GM12865 (cell line): ENCODE data around the gene PPP6R3.

ENCODE experiments used
- DNase-seq: peaks from one replicate; pipeline ENCODE4 v3.0.0; 2010; ENCODE audit warnings: low read depth
- H3K4me3 ChIP-seq: 2 replicates; pipeline ENCODE4 v1.5.1; 2011; ENCODE audit warnings: mild to moderate bottlenecking, low read depth, low read length, control low read depth
- TF ChIP-seq, protein P1 (sequence below): IDR thresholded peaks from 2 replicates; pipeline ENCODE4 v1.5.1; 2011; ENCODE audit warnings: low read length, control low read depth, low read depth, inconsistent platforms; ENCODE audit not compliant: insufficient read depth; ENCODE audit errors: missing control alignments

The PPP6R3 gene

GRCh38 chr11:68550485-68550817 is 89.9 kb downstream of the PPP6R3 start:
- no peak overlapping the region for H3K4me3 ChIP-seq
- no peak for DNase-seq
- TF ChIP-seq, protein P1, sequence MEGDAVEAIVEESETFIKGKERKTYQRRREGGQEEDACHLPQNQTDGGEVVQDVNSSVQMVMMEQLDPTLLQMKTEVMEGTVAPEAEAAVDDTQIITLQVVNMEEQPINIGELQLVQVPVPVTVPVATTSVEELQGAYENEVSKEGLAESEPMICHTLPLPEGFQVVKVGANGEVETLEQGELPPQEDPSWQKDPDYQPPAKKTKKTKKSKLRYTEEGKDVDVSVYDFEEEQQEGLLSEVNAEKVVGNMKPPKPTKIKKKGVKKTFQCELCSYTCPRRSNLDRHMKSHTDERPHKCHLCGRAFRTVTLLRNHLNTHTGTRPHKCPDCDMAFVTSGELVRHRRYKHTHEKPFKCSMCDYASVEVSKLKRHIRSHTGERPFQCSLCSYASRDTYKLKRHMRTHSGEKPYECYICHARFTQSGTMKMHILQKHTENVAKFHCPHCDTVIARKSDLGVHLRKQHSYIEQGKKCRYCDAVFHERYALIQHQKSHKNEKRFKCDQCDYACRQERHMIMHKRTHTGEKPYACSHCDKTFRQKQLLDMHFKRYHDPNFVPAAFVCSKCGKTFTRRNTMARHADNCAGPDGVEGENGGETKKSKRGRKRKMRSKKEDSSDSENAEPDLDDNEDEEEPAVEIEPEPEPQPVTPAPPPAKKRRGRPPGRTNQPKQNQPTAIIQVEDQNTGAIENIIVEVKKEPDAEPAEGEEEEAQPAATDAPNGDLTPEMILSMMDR: no peak

GRCh38 chr11:68551223-68551622 is 90.7 kb downstream of the PPP6R3 start:
- H3K4me3 ChIP-seq: no peak overlapping the region
- TF ChIP-seq, protein P1: no peak
- DNase-seq: no peak

- TF ChIP-seq, protein P1: no peak
- no peak for DNase-seq
- no peak overlapping the region for H3K4me3 ChIP-seq
Observed at GRCh38 chr11:68551777-68552176, 91.2 kb downstream of the PPP6R3 start.

- no peak for DNase-seq
- no peak overlapping the region for H3K4me3 ChIP-seq
- TF ChIP-seq, protein P1: no peak
Observed at GRCh38 chr11:68552542-68552941, 92.0 kb downstream of the PPP6R3 start.

GRCh38 chr11:68560216-68560615 is 99.7 kb downstream of the PPP6R3 start:
- no peak for DNase-seq

DNA sequence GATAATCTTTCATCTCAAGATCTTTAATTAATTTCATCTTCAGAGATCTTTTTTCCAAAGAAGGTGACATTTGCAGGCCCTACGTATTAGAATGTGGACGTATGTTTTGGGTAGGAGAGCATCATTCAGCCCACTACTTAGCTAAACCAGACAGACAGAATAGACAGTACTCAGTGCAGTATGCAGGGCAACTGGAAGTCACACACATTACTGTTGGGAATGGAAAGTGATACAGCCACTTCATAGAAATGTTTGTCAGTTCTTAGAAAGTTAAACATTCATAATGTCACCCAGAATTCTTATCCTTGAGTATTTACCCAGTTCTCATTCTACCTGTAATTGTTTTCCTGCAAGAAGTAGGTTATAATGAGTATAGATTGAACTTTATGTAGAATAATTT is 102.9 kb downstream of the PPP6R3 start:
- TF ChIP-seq, protein P1: no peak
- H3K4me3 ChIP-seq: no peak overlapping the region
- no peak for DNase-seq

More at GRCh38 chr11:68560216-68560615, 99.7 kb downstream of the PPP6R3 start:
- TF ChIP-seq, protein P1: no peak
- no peak overlapping the region for H3K4me3 ChIP-seq

GRCh38 chr11:68564261-68564660 is 103.7 kb downstream of the PPP6R3 start:
- no peak overlapping the region for H3K4me3 ChIP-seq
- TF ChIP-seq, protein P1: no peak
- DNase-seq: no peak
